Astrocyte of the cerebellum (primary cell): ENCODE results near the gene ERBIN.

Experiments used
- DNase-seq: peaks from one replicate; pipeline ENCODE4 v3.0.0-alpha.2; 2011; ENCODE audit warnings: low read depth
- H3K4me3 ChIP-seq: 2 replicates; pipeline ENCODE4 v1.5.1; 2011; ENCODE audit warnings: mild to moderate bottlenecking, low read depth, low read length, moderate library complexity
- in situ Hi-C: cut with HindIII; loops from 2 replicates; pipeline ENCODE4 v1.10.0; 2017; ENCODE audit warnings: low sequenced_read_pairs
- TF ChIP-seq, protein P1 (sequence below): IDR thresholded peaks from 2 replicates; pipeline ENCODE4 v1.5.1; 2012; ENCODE audit warnings: low read length, low read depth, moderate library complexity, mild to moderate bottlenecking; ENCODE audit errors: missing control alignments

Gene ERBIN

DNA sequence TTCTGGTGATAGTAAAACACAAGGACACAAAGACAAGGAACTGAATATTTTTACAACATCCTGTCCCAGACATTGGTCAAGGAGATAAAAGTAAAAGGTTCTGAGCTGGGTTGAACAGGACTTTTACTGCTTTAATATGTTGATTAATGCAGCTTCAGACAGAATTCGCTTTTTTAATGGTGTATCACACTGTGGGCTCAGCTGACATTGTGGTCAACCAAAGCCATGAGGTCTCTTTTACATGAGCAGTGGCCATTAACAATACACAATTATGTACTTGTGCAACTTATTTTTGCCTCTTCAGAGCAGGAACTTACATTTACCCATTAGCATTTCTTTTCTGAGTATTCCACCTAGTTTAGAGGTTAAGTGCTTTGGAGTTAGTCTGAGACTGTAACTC is 22.8 kb upstream of the ERBIN start:
- no peak for DNase-seq
- TF ChIP-seq, protein P1, sequence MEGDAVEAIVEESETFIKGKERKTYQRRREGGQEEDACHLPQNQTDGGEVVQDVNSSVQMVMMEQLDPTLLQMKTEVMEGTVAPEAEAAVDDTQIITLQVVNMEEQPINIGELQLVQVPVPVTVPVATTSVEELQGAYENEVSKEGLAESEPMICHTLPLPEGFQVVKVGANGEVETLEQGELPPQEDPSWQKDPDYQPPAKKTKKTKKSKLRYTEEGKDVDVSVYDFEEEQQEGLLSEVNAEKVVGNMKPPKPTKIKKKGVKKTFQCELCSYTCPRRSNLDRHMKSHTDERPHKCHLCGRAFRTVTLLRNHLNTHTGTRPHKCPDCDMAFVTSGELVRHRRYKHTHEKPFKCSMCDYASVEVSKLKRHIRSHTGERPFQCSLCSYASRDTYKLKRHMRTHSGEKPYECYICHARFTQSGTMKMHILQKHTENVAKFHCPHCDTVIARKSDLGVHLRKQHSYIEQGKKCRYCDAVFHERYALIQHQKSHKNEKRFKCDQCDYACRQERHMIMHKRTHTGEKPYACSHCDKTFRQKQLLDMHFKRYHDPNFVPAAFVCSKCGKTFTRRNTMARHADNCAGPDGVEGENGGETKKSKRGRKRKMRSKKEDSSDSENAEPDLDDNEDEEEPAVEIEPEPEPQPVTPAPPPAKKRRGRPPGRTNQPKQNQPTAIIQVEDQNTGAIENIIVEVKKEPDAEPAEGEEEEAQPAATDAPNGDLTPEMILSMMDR: no peak

DNA sequence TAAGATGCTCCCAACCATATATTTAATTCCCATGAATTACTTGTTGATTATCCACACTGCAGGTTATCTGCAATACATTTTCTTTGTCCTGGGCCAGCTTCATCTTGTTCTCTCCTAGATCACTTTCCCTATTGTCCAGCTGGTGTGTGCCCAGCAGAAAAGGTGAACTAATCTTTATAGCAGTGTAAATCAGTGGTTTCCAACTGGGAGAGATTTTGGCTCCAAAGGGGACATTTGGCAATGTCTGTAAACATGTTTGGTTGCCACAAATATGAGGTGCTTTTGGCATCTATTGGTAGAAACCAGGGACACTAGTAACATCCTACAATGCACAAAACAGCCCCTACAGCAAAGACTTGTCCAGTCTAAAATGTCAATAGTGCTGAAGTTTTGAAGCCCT is 20.1 kb upstream of the ERBIN start:
- no peak overlapping the region for H3K4me3 ChIP-seq
- in situ Hi-C loops: no loop called here
- TF ChIP-seq, protein P1: no peak
- DNase-seq: no peak

More for the DNA sequence above, 22.8 kb upstream of the ERBIN start:
- no peak overlapping the region for H3K4me3 ChIP-seq
- in situ Hi-C loops: no loop called here

DNA sequence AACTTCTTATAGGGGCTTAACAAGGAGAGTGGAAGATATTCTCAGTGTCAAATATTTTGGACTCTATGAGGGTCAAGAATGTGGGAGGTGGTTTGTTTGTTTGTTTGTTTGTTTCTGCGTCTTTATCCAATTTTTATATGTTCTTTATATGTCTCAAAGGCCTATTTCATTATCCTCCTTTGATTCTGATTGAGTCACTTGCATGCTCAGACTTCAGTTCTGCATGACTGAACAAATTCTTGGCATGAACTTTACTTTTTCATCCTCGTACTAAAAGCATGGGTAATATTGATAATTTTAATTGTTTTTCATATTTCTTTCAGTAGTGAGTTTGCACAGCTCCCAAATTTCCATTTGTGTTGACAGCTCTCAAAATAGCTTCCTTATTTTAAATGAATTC is 19.2 kb upstream of the ERBIN start:
- TF ChIP-seq, protein P1: no peak

DNA sequence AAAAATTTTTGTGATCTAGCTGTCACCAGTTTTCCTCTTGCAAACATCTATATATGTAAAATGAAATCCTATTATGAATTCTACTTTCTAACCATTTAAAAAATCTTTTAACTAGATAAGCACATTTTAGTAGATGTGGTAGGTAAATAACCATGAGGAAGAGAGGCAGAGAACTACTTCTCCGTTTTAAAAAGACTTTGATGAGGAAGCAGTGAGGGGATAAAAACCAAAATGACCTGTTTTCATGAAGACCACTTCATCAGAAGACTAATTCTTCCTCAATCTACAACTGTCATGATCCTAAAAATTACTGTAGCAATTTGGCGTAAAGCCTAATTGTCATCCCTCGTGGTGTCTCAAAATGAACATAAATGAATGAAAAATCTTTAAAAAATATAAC is 15.7 kb upstream of the ERBIN start:
- no peak for DNase-seq
- TF ChIP-seq, protein P1: no peak
- in situ Hi-C loops: loop anchor here (5.0 kb wide), 2 partner anchors 33 to 72 kb away; no protein-coding TSS in a partner anchor
- no peak overlapping the region for H3K4me3 ChIP-seq

More for the DNA sequence above, 19.2 kb upstream of the ERBIN start:
- in situ Hi-C loops: no loop called here
- peak; percentile 64 for DNase-seq
- H3K4me3 ChIP-seq: no peak overlapping the region

DNA sequence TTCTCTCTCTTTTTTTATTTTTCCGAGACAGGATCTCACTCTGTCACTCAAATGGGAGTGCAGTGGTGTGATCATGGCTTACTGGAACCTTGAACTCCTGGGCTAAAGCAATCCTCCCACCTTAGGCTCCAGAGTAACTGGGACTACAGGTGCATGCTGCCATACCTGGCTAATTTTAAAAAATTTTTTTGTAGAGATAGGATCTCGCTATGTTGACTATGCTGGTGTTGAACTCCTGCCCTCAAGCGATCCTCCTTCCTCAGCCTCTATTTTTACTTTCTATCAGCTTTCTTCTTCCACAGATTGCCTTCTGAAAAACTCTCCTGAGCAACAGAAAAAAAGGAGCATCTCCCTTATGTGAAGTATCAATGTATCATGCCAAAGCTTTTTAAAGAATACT is 14.1 kb upstream of the ERBIN start:
- TF ChIP-seq, protein P1: no peak
- no peak for DNase-seq
- in situ Hi-C loops: loop anchor here (5.0 kb wide), 2 partner anchors 35 to 70 kb away; no protein-coding TSS in a partner anchor
- H3K4me3 ChIP-seq: no peak overlapping the region

DNA sequence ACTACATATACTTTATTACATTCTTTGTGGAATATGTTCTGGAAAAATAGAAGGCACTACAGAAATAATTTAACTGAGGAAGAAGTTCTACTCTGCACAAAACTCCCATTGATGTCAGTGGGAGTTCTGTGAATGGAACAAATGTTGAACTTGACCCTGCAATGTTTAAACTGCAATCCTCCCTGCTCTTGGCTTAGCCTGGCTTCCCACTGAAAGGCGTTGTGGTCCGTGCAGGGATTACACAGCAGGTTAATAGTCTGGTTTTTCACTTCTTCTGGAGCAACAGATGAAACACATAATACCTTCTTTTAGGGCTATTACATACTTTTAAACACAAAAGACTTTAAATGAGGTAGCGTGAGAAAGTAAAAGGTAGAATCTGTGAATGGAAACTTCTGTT is 12.9 kb upstream of the ERBIN start:
- DNase-seq: no peak
- no peak overlapping the region for H3K4me3 ChIP-seq
- in situ Hi-C loops: loop anchor here (5.0 kb wide), 2 partner anchors 36 to 69 kb away; no protein-coding TSS in a partner anchor
- TF ChIP-seq, protein P1: no peak
